ENCODE data around the gene KRT79. TPM values are rescaled to one million over a fixed set of nuclear protein-coding genes. Genes with fewer than 3 reads are reported as not detected.

KRT79 gene
- total and polyA plus RNA-seq, 2 of the 8 experiments (the other 6 are each of a cell fraction or from before 2014, with no cell fraction given), result not detected

- Histone ChIP-seq H2AK5ac (ENCODE audit: low read depth, low read length) (no peak within 1 kb of the TSS), H2BK20ac (ENCODE audit: low read length) (no peak within 1 kb of the TSS), H3K27ac (ENCODE audit: low read depth, low read length) (no peak within 1 kb of the TSS), H4K91ac (replicated peaks; ENCODE audit: insufficient read length, low read length) (no peak within 1 kb of the TSS), H4K8ac (ENCODE audit: extremely low read depth, insufficient read depth, low read length) (no peak within 1 kb of the TSS), H3K79me2 (ENCODE audit: control insufficient read depth in 1 of 2, insufficient read depth in 2 of 2, low read length in 2 of 2) (no peaks in the 10 kb centered on the region), H3K23me2 (ENCODE audit: low read depth, low read length) (no peaks in the 10 kb centered on the region), H3K4ac (replicated peaks; ENCODE audit: insufficient read length, low read depth, low read length) (no peak within 1 kb of the TSS), H3K36me3 (ENCODE audit: control insufficient read depth in 2 of 4, insufficient read depth in 4 of 4, low read length in 3 of 4) (no peaks in the 10 kb centered on the region), H2BK15ac (ENCODE audit: low read length) (no peak within 1 kb of the TSS), H2AFZ (ENCODE audit: low read length) (no peak within 1 kb of the TSS), H3K14ac (ENCODE audit: insufficient read length) (no peak within 1 kb of the TSS), H3K9ac (replicated peaks in 1 of 4; ENCODE audit: extremely low read depth in 1 of 4, low read depth in 3 of 4, low read length in 3 of 4) (no peak within 1 kb of the TSS), H4K5ac (ENCODE audit: insufficient read length, low read depth, low read length) (no peak within 1 kb of the TSS), H4K20me1 (replicated peaks in 1 of 2; ENCODE audit: control insufficient read depth in 1 of 2, insufficient read depth in 2 of 2, low read length in 2 of 2) (no peaks in the 10 kb centered on the region), H3K18ac (ENCODE audit: extremely low read depth, low read length) (no peak within 1 kb of the TSS), H2BK120ac (replicated peaks; ENCODE audit: low read depth, low read length) (no peak within 1 kb of the TSS), H3K4me1 (replicated peaks in 1 of 4; ENCODE audit: control insufficient read depth in 3 of 4, insufficient read depth in 4 of 4, low read length in 3 of 4) (no peaks in the 10 kb centered on the region), H3K4me3 (ENCODE audit: extremely low read depth in 1 of 4, insufficient read depth in 2 of 4, low read depth in 3 of 4, low read length in 4 of 4) (no peak within 1 kb of the TSS), H3K4me2 (ENCODE audit: insufficient read depth in 1 of 2, low read depth in 2 of 2, low read length in 2 of 2) (no peak within 1 kb of the TSS), H3K56ac (replicated peaks; ENCODE audit: insufficient read length, low read depth, low read length) (no peak within 1 kb of the TSS), H3K79me1 (ENCODE audit: low read depth, low read length) (no peaks in the 10 kb centered on the region), H2BK5ac (ENCODE audit: low read depth, low read length) (peak within 1 kb of the TSS; percentile 52; the same call in 1 of the 2 replicates), H3K27me3 (replicated peaks in 1 of 4; ENCODE audit: control insufficient read depth in 3 of 4, extremely low read depth in 1 of 4, insufficient read depth in 3 of 4, low read length in 3 of 4) (no peaks in the 10 kb centered on the region; a peak in 1 of 7 replicates), H3K23ac (ENCODE audit: insufficient read length) (no peak within 1 kb of the TSS), H2BK12ac (ENCODE audit: low read depth, low read length) (no peak within 1 kb of the TSS), H3K9me3 (ENCODE audit: insufficient read depth in 2 of 2, low read depth in 1 of 2, low read length in 1 of 2) (no peaks in the 10 kb centered on the region; a peak in 1 of 4 replicates)
- CTCF ChIA-PET (ENCODE audit: partially characterized antibody), result interaction anchor here (0.6 kb wide), 1 partner anchor 958 kb away, joined by 3 read pairs; no protein-coding TSS in a partner anchor
- 92% methylated on average over 16 of the region's 16 CpGs; no CpG with 5 or more reads in 1 of the 2 experiments for WGBS, 2 experiments (ENCODE audit: extremely low coverage in 1 of 2, insufficient coverage in 1 of 2, insufficient read length in 1 of 2, insufficient replicate concordance in 2 of 2, low coverage in 1 of 2, low lambda C conversion rate in 2 of 2, missing lambda C conversion rate in 1 of 2)
- no peak for TF ChIP-seq SIN3A (conservative IDR thresholded peaks at IDR 0.05 in 1 of 2, IDR thresholded peaks at IDR 0.05 in 1 of 2; ENCODE audit: low read depth in 1 of 2, low read length in 2 of 2)
- no peak for TF ChIP-seq USF2 (IDR thresholded peaks at IDR 0.05; ENCODE audit: low read length)
- TF ChIP-seq ATF2 (IDR thresholded peaks at IDR 0.05; ENCODE audit: low read length), result no peak
- POLR2A ChIA-PET (ENCODE audit: partially characterized antibody), result no interaction called here
- FAIRE-seq (no peak), DNase-seq (ENCODE audit: low read depth in 1 of 2, low spot score in 2 of 2) (no peak)
Measured at GRCh38 chr12:52848661-52849255, 14.6 kb upstream of the KRT79 start, which contains the start of gene KRT78. Gene KRT78, minus strand, starts transcription at chr12:52848994. Its CDS starts 64 bp downstream, at chr12:52848930.

All from H1 (cell line).